Uterus (tissue), 2 donors: ENCODE measurements around the gene PABPN1L.

Source experiments
- POLR2A ChIP-seq, 2 donors: fragments of 450-650 bp; IDR thresholded peaks; one replicate each; pipeline ENCODE4 v1.6.1; 2016; ENCODE audit warnings: antibody characterized with exemption in 2 of 2, mild to moderate bottlenecking in 1 of 2, moderate library complexity in 1 of 2
- TF ChIP-seq, protein P1 (sequence below), 4 experiments: fragments of 200-600 bp in 2 of 4; fragments of 450-650 bp in 2 of 4; sonication (generic) in 2 of 4; IDR thresholded peaks; one replicate each; pipeline ENCODE4 v1.5.1; 2016 to 2019; ENCODE audit warnings: antibody characterized with exemption in 4 of 4, mild to moderate bottlenecking in 2 of 4, moderate library complexity in 1 of 4

DNA sequence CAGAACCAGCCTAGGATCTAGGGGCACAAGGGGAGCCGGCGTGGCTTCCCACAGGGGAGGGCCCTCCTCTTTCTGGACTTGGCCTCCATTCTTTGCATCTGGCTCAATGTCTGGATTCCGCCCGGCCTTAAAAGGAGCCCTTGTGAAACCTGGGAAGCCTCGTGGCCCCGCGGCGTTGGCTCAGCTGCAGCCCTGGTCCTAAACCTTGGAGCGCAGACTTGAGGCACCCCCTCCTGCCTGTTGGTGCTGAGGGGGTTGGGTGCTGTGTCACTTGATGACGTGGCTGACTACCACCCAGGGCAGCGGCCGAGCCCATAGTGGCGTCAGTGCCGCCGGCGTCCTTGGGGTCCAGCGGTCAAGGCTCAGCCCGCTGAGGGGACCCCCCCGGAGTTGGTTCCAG is 5.1 kb downstream of the PABPN1L start:
- no peak for TF ChIP-seq POLR2A (IDR thresholded peaks at IDR 0.05)
- TF ChIP-seq, protein P1, sequence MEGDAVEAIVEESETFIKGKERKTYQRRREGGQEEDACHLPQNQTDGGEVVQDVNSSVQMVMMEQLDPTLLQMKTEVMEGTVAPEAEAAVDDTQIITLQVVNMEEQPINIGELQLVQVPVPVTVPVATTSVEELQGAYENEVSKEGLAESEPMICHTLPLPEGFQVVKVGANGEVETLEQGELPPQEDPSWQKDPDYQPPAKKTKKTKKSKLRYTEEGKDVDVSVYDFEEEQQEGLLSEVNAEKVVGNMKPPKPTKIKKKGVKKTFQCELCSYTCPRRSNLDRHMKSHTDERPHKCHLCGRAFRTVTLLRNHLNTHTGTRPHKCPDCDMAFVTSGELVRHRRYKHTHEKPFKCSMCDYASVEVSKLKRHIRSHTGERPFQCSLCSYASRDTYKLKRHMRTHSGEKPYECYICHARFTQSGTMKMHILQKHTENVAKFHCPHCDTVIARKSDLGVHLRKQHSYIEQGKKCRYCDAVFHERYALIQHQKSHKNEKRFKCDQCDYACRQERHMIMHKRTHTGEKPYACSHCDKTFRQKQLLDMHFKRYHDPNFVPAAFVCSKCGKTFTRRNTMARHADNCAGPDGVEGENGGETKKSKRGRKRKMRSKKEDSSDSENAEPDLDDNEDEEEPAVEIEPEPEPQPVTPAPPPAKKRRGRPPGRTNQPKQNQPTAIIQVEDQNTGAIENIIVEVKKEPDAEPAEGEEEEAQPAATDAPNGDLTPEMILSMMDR (IDR thresholded peaks at IDR 0.05), result no peak
